HEK293 (cell line): ENCODE measurements around the gene THSD7A.

Source experiments
- CTCF ChIA-PET: fragments of 350-600 bp; formaldehyde crosslinking; extraction: SDS; loops from one replicate; lab custom pipeline; 2021; ENCODE audit warnings: antibody characterized with exemption; lab: Yijun Ruan, JAX
- POLR2A ChIA-PET: fragments of 300-600 bp; formaldehyde crosslinking; extraction: SDS; loops from one replicate; lab custom pipeline; 2020; ENCODE audit warnings: antibody characterized with exemption, inconsistent platforms; lab: Yijun Ruan, JAX
- H3K27ac ChIP-seq: fragments of 200-500 bp; sonication (Bioruptor generic); 2 replicates; pipeline ENCODE4 v1.5.1; 2014; ENCODE audit warnings: low read depth, low read length, control low read depth, inconsistent platforms; ENCODE audit errors: extremely low read depth
- H3K36me3 ChIP-seq, 2 experiments: fragments of 200-500 bp in 1 of 2; sonication (Bioruptor generic) in 1 of 2; 1 replicate in 1 of 2; 2 replicates in 1 of 2; pipeline ENCODE4 v1.5.1; 2014 to 2017; ENCODE audit warnings: inconsistent platforms in 2 of 2, low read length in 2 of 2; ENCODE audit not compliant: control insufficient read depth in 2 of 2, insufficient read depth in 1 of 2
- H3K4me1 ChIP-seq: fragments of 200-500 bp; sonication (Bioruptor generic); 2 replicates; pipeline ENCODE4 v1.5.1; 2014; ENCODE audit warnings: mild to moderate bottlenecking, low read length, inconsistent platforms; ENCODE audit not compliant: control insufficient read depth, insufficient read depth
- H3K4me3 ChIP-seq: 2 replicates; pipeline ENCODE4 v1.5.1; 2011; ENCODE audit warnings: low read depth, mild to moderate bottlenecking, control low read depth, low read length, moderate library complexity
- H3K9me3 ChIP-seq: fragments of 200-500 bp; sonication (Bioruptor generic); 2 replicates; pipeline ENCODE4 v1.5.1; 2014; ENCODE audit warnings: low read depth, low read length, inconsistent platforms; ENCODE audit not compliant: control insufficient read depth, insufficient read depth
- BCL11B ChIP-seq: fragments of 450-650 bp; formaldehyde crosslinking; IDR thresholded peaks from 2 replicates; pipeline ENCODE4 v1.5.1; 2016; ENCODE audit warnings: low read depth, missing biosample characterization, missing genetic modification characterization
- BCL6B ChIP-seq: fragments of 450-650 bp; formaldehyde crosslinking; IDR thresholded peaks from 2 replicates; pipeline ENCODE4 v1.5.1; 2017; ENCODE audit warnings: missing biosample characterization, missing genetic modification characterization
- CTCF ChIP-seq: fragments of 450-650 bp; formaldehyde crosslinking; IDR thresholded peaks from 2 replicates; pipeline ENCODE4 v1.5.1; 2016; ENCODE audit warnings: missing biosample characterization, missing genetic modification characterization
- HIC1 ChIP-seq: fragments of 450-650 bp; formaldehyde crosslinking; IDR thresholded peaks from 2 replicates; pipeline ENCODE4 v1.5.1; 2016; ENCODE audit warnings: missing biosample characterization, missing genetic modification characterization
- SP3 ChIP-seq: fragments of 450-650 bp; formaldehyde crosslinking; IDR thresholded peaks from 2 replicates; pipeline ENCODE4 v1.5.1; 2016; ENCODE audit warnings: missing biosample characterization, missing genetic modification characterization
- YY2 ChIP-seq: fragments of 450-650 bp; formaldehyde crosslinking; IDR thresholded peaks from 2 replicates; pipeline ENCODE4 v1.5.1; 2016; ENCODE audit warnings: missing biosample characterization, missing genetic modification characterization
- ZBTB17 ChIP-seq: fragments of 450-650 bp; formaldehyde crosslinking; IDR thresholded peaks from 2 replicates; pipeline ENCODE4 v1.5.1; 2016; ENCODE audit warnings: missing biosample characterization, missing genetic modification characterization
- ZBTB20 ChIP-seq: fragments of 450-650 bp; formaldehyde crosslinking; IDR thresholded peaks from 2 replicates; pipeline ENCODE4 v1.5.1; 2016; ENCODE audit warnings: missing biosample characterization, missing genetic modification characterization
- ZFP41 ChIP-seq: fragments of 450-650 bp; formaldehyde crosslinking; IDR thresholded peaks from 2 replicates; pipeline ENCODE4 v1.5.1; 2016; ENCODE audit warnings: missing biosample characterization, missing genetic modification characterization, borderline replicate concordance
- ZNF169 ChIP-seq: fragments of 450-650 bp; formaldehyde crosslinking; IDR thresholded peaks from 2 replicates; pipeline ENCODE4 v1.5.1; 2016; ENCODE audit warnings: missing biosample characterization, missing genetic modification characterization
- ZNF239 ChIP-seq: fragments of 450-650 bp; formaldehyde crosslinking; IDR thresholded peaks from 2 replicates; pipeline ENCODE4 v1.5.1; 2016; ENCODE audit warnings: missing biosample characterization, missing genetic modification characterization
- ZNF24 ChIP-seq: fragments of 450-650 bp; formaldehyde crosslinking; IDR thresholded peaks from 2 replicates; pipeline ENCODE4 v1.5.1; 2016; ENCODE audit warnings: missing biosample characterization, missing genetic modification characterization
- ZNF426 ChIP-seq: fragments of 450-650 bp; formaldehyde crosslinking; IDR thresholded peaks from 2 replicates; pipeline ENCODE4 v1.5.1; 2017; ENCODE audit warnings: missing biosample characterization, missing genetic modification characterization, mild to moderate bottlenecking, inconsistent platforms, moderate library complexity
- ZNF48 ChIP-seq: fragments of 450-650 bp; formaldehyde crosslinking; IDR thresholded peaks from 2 replicates; pipeline ENCODE4 v1.5.1; 2016; ENCODE audit warnings: missing biosample characterization, missing genetic modification characterization
- ZNF580 ChIP-seq: fragments of 450-650 bp; formaldehyde crosslinking; IDR thresholded peaks from 2 replicates; pipeline ENCODE4 v1.5.1; 2016; ENCODE audit warnings: missing biosample characterization, missing genetic modification characterization
- ZNF639 ChIP-seq: fragments of 450-650 bp; formaldehyde crosslinking; IDR thresholded peaks from 2 replicates; pipeline ENCODE4 v1.5.1; 2016; ENCODE audit warnings: missing biosample characterization, missing genetic modification characterization
- ZNF677 ChIP-seq: fragments of 450-650 bp; IDR thresholded peaks from 2 replicates; pipeline ENCODE4 v1.5.0; 2018; ENCODE audit warnings: missing biosample characterization, mild to moderate bottlenecking, missing genetic modification characterization, moderate library complexity
- ZNF837 ChIP-seq: fragments of 450-650 bp; formaldehyde crosslinking; IDR thresholded peaks from 2 replicates; pipeline ENCODE4 v1.5.1; 2016; ENCODE audit warnings: missing biosample characterization, missing genetic modification characterization
- ZSCAN30 ChIP-seq: fragments of 450-650 bp; IDR thresholded peaks from 2 replicates; pipeline ENCODE4 v1.5.1; 2018; ENCODE audit warnings: missing biosample characterization, mild to moderate bottlenecking, missing genetic modification characterization, moderate library complexity

The THSD7A gene

GRCh38 chr7:11817111-11817740, 14.8 kb downstream of the THSD7A start:
- Histone ChIP-seq H3K36me3 (no peaks in the 10 kb centered on the region), H3K4me3 (no peak overlapping the region), H3K4me1 (no peaks in the 10 kb centered on the region), H3K9me3 (no peaks in the 10 kb centered on the region), H3K27ac (no peak overlapping the region)
- TF ChIP-seq ZNF677 (tag by site-specific recombination) (no peak), ZNF580 (tag by site-specific recombination) (no peak), ZBTB17 (no peak), BCL6B (tag by site-specific recombination) (no peak), CTCF (tag by site-specific recombination) (no peak), YY2 (tag by site-specific recombination) (no peak), ZBTB20 (tag by site-specific recombination) (no peak), ZNF239 (tag by site-specific recombination) (no peak), BCL11B (tag by site-specific recombination) (no peak), ZFP41 (tag by site-specific recombination) (no peak), HIC1 (tag by site-specific recombination) (no peak), ZNF426 (tag by site-specific recombination) (no peak), SP3 (tag by site-specific recombination) (no peak)
- ChIA-PET CTCF (interaction anchor here (0.5 to 1.0 kb wide), 2 partner anchors 13 to 606 kb away, joined by 3 read pairs; no protein-coding TSS in a partner anchor), POLR2A (no interaction called here)

GRCh38 chr7:11811709-11812108, 20.3 kb downstream of the THSD7A start:
- POLR2A ChIA-PET: no interaction called here
- no peak overlapping the region for H3K27ac ChIP-seq
- no peaks in the 10 kb centered on the region for H3K9me3 ChIP-seq
- no peak overlapping the region for H3K4me3 ChIP-seq
- TF ChIP-seq ZNF639: no peak
- TF ChIP-seq ZNF24 (tag by site-specific recombination): no peak
- TF ChIP-seq ZNF48 (tag by site-specific recombination): no peak
- no peak for TF ChIP-seq ZNF239 (tag by site-specific recombination)
- no peak for TF ChIP-seq ZNF169 (tag by site-specific recombination)
- TF ChIP-seq ZNF837 (tag by site-specific recombination): no peak
- TF ChIP-seq ZSCAN30 (tag by site-specific recombination): no peak
- TF ChIP-seq ZNF677 (tag by site-specific recombination): no peak
- H3K36me3 ChIP-seq: no peaks in the 10 kb centered on the region
- CTCF ChIA-PET: no interaction called here
- H3K4me1 ChIP-seq: no peaks in the 10 kb centered on the region
